Panc1 (cell line): ENCODE results near the gene SLC49A3.

Source experiments
- CTCF ChIP-seq: fragments of 450-650 bp; IDR thresholded peaks from 2 replicates; pipeline ENCODE4 v1.5.1; 2017; ENCODE audit warnings: mild to moderate bottlenecking
- TCF7L2 ChIP-seq: IDR thresholded peaks from 2 replicates; pipeline ENCODE4 v1.6.1; 2011; ENCODE audit warnings: mild to moderate bottlenecking, low read depth, low read length, inconsistent platforms
- TF ChIP-seq, protein P1 (sequence below), 2 experiments: IDR thresholded peaks; 2 replicates each; pipeline ENCODE4 v1.6.1; 2011 to 2012; ENCODE audit warnings: low read depth in 2 of 2, control low read depth in 1 of 2, low read length in 1 of 2, mild to moderate bottlenecking in 1 of 2, moderate library complexity in 1 of 2; ENCODE audit not compliant: insufficient read depth in 1 of 2

DNA sequence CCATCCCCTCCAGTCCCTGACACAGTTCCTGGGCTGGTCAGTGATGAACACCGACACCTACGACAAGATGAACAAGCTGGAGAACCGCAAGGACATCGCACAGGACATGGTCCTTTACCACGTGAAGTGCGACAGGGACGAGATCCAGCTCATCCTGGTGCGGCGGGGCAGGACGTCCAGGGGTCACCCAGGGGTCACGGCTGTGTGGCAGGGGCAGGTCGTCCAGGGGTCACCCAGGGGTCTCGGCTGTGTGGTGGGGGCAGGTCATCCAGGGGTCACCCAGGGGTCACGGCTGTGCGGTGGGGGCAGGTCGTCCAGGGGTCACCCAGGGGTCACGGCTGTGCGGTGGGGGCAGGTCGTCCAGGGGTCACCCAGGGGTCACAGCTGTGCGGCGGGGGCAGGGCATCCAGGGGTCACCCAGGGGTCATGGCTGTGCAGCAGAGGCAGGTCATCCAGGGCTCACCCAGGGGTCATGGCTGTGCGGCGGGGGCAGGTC is 31.6 kb downstream of the SLC49A3 start:
- TF ChIP-seq CTCF (no peak), TCF7L2 (no peak)
- TF ChIP-seq, protein P1, sequence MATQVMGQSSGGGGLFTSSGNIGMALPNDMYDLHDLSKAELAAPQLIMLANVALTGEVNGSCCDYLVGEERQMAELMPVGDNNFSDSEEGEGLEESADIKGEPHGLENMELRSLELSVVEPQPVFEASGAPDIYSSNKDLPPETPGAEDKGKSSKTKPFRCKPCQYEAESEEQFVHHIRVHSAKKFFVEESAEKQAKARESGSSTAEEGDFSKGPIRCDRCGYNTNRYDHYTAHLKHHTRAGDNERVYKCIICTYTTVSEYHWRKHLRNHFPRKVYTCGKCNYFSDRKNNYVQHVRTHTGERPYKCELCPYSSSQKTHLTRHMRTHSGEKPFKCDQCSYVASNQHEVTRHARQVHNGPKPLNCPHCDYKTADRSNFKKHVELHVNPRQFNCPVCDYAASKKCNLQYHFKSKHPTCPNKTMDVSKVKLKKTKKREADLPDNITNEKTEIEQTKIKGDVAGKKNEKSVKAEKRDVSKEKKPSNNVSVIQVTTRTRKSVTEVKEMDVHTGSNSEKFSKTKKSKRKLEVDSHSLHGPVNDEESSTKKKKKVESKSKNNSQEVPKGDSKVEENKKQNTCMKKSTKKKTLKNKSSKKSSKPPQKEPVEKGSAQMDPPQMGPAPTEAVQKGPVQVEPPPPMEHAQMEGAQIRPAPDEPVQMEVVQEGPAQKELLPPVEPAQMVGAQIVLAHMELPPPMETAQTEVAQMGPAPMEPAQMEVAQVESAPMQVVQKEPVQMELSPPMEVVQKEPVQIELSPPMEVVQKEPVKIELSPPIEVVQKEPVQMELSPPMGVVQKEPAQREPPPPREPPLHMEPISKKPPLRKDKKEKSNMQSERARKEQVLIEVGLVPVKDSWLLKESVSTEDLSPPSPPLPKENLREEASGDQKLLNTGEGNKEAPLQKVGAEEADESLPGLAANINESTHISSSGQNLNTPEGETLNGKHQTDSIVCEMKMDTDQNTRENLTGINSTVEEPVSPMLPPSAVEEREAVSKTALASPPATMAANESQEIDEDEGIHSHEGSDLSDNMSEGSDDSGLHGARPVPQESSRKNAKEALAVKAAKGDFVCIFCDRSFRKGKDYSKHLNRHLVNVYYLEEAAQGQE (IDR thresholded peaks at IDR 0.05; ENCODE audit: insufficient read depth in 1 of 2, low read depth in 2 of 2, low read length in 1 of 2) = no peak
